Prostate gland (tissue), 2 donors: ENCODE data around the gene CFAP54.

Experiments
- POLR2A ChIP-seq: fragments of 450-650 bp; IDR thresholded peaks from one replicate; pipeline ENCODE4 v1.6.1; 2016; ENCODE audit warnings: antibody characterized with exemption, mild to moderate bottlenecking
- TF ChIP-seq, protein P1 (sequence below), 4 experiments: fragments of 200-600 bp in 2 of 4; fragments of 450-650 bp in 2 of 4; sonication (generic) in 2 of 4; IDR thresholded peaks; 1 replicate in 3 of 4; 2 replicates in 1 of 4; pipeline ENCODE4 v1.5.1; 2016 to 2019; ENCODE audit warnings: antibody characterized with exemption in 4 of 4, mild to moderate bottlenecking in 2 of 4, moderate library complexity in 2 of 4

DNA sequence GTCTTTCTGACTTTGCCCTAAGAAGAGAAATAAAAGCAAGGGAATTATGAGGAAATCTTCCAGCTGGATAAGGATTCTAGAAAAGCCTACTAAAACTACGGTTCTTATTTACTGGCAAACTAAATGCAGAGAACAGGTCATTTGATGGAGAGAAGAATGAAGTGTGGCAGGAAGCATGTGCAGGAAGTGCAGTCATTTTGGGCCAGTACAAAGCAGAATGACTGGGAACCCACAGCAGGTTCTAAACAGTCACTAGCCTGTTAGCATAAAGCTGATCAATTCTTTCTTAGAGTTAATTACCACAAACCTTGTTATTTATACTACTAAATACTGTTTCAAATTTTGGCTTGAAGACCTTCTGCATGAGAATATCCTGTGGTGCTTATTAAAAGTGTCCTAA lies 36.7 kb downstream of the CFAP54 start:
- TF ChIP-seq, protein P1, sequence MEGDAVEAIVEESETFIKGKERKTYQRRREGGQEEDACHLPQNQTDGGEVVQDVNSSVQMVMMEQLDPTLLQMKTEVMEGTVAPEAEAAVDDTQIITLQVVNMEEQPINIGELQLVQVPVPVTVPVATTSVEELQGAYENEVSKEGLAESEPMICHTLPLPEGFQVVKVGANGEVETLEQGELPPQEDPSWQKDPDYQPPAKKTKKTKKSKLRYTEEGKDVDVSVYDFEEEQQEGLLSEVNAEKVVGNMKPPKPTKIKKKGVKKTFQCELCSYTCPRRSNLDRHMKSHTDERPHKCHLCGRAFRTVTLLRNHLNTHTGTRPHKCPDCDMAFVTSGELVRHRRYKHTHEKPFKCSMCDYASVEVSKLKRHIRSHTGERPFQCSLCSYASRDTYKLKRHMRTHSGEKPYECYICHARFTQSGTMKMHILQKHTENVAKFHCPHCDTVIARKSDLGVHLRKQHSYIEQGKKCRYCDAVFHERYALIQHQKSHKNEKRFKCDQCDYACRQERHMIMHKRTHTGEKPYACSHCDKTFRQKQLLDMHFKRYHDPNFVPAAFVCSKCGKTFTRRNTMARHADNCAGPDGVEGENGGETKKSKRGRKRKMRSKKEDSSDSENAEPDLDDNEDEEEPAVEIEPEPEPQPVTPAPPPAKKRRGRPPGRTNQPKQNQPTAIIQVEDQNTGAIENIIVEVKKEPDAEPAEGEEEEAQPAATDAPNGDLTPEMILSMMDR (IDR thresholded peaks at IDR 0.05) = no peak
- TF ChIP-seq POLR2A = no peak
